Epithelial cell of proximal tubule (primary cell): Measurements from ENCODE around the gene AOPEP. TPM values are rescaled to one million over a fixed set of nuclear protein-coding genes. Genes with fewer than 3 reads are reported as not detected.

ENCODE experiments used
- DNase-seq: peaks from one replicate; pipeline ENCODE4 v3.0.0-alpha.2; 2011; ENCODE audit warnings: low read depth
- H3K4me3 ChIP-seq: 2 replicates; pipeline ENCODE4 v1.5.1; 2011; ENCODE audit warnings: low read depth, mild to moderate bottlenecking, low read length
- total RNA-seq: library from RNA; depleted of rRNA; stranded (reverse); fragments of >200 nt; gene quantifications from 2 replicates; pipeline ENCODE4 v1.2.3, GENCODE V29; 2015
- TF ChIP-seq, protein P1 (sequence below): conservative IDR thresholded peaks from 2 replicates; pipeline ENCODE4 v1.5.1; 2012; ENCODE audit warnings: low read depth, mild to moderate bottlenecking, low read length

AOPEP gene
- total RNA-seq, 1 donor from 2014 or later: 27.0 TPM

DNA sequence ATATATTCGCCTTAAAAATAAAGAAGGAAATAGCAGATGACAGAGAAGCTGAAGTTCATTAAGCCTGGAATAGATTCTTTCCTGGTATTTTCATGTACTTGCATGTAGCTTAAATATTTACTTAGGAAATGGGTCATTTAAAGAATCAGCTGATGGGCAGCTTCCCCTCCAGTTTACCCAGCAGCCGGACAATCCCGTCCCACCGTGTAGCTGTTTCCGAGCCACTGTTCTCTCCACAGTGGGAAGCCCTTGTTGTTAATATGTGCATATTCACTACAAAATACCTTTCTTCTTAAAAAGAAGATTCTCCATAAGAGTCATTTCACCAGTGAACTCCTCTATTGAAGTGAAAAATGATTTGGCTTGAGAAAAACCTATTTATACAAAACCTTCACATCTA lies 404.0 kb downstream of the AOPEP start:
- TF ChIP-seq, protein P1, sequence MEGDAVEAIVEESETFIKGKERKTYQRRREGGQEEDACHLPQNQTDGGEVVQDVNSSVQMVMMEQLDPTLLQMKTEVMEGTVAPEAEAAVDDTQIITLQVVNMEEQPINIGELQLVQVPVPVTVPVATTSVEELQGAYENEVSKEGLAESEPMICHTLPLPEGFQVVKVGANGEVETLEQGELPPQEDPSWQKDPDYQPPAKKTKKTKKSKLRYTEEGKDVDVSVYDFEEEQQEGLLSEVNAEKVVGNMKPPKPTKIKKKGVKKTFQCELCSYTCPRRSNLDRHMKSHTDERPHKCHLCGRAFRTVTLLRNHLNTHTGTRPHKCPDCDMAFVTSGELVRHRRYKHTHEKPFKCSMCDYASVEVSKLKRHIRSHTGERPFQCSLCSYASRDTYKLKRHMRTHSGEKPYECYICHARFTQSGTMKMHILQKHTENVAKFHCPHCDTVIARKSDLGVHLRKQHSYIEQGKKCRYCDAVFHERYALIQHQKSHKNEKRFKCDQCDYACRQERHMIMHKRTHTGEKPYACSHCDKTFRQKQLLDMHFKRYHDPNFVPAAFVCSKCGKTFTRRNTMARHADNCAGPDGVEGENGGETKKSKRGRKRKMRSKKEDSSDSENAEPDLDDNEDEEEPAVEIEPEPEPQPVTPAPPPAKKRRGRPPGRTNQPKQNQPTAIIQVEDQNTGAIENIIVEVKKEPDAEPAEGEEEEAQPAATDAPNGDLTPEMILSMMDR: no peak

DNA sequence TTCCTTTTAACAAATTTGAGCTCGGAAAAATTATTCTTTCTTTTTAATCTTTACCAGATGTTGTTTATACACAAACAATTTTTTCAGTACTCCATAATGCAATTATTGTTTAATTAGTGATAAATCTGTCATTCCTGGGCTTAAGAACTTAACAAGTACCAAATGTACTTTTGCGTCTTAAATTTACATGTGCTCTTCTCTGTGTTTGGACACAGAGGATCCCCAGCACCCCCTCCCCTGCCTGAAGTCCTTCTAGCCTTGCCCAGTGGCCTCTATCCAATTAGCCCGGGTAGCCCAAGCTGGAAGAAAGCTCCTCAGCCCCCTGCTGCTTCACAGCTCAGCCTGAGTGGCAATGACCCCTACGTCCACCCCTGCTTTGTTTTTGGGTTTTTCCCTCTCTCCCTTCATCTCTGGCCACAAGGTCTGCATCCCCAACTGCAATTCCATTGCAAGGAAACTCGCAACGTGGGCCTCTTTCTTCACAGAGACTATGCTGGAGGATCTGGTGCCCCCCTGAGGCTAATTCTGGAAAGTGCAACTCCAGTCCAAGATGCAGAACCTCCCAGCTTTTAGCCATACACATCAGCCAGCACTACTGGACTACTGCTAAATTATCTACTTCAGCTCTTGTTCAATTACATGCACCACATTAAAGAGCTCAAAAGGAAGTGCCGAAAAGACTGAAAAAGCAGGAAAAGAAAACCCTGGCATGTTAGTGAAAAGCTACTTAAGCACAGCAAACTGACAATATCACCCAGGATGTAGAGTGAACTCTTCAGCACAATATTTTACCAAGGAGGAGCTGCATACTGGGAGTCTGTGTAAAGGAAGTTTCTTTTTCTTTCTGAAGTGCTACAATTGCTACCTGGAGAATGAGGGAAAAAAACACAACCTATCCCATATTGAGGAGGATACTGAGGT lies 404.8 kb downstream of the AOPEP start:
- no peak for DNase-seq
- no peak overlapping the region for H3K4me3 ChIP-seq
- TF ChIP-seq, protein P1: peak; percentile 95

More for the DNA sequence above, 404.0 kb downstream of the AOPEP start:
- H3K4me3 ChIP-seq: no peak overlapping the region
- DNase-seq: no peak

DNA sequence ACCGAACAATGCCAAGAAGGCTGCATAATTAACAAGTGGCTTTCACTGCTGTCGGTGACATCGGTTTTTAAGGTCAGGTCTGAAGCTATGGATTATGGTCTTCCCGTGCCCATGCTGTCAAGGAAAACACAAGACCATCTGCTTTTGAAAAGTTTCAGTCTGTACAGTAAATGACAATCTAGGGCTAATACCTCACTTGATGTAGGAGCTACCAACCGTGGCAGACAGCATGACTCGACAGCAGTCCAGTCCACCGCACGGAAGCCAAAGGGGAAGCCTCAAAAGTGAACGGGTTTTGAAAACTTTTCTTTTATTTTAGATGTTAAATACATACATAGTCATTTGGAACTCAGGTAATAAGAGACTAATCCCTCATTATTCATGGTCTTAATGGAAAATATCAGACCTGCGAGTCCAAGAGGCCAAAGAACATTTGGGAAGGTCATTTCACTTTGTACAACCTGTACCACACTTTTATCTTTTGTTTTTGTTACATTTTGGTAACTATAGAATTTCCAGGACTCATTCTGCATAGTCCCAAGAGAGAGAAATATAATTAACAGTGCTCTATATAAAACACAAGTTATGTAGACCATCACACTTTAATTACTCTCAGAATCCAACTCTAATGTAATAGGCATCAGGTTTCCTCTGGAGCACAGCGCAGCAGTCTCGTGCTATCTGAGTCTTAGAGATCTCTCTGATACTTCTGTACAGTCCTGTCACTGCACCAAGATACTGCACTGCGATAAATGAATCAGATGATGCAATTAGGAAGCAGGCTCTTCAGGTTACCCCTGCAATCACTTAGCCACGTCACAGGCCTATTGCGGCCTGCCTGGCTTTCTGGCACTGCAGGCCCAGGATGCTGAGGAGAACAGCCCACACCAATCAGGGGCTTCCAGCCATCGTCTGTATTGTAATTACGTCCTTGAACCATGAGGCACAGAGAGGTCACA lies 406.1 kb downstream of the AOPEP start:
- TF ChIP-seq, protein P1: no peak
- DNase-seq: no peak
- no peak overlapping the region for H3K4me3 ChIP-seq

DNA sequence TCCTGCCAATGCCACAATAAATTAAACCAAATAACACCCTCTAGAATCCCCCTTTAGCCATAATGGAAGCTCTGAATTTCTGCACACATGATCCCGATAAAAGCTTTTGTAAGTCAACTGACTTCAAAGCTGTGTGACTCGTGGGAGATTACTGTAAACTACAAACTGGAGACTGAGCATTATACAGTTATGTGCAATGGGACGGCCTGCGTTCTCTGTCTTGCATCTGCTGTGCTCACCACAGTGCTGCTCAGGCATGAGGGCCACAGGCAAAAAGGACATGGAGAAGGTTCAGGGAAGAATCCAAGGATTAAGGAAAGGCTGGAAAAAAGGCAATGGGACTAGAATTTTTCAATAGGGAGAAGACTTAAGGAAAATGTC lies 406.8 kb downstream of the AOPEP start:
- H3K4me3 ChIP-seq: no peak overlapping the region
- TF ChIP-seq, protein P1: no peak
- no peak for DNase-seq

DNA sequence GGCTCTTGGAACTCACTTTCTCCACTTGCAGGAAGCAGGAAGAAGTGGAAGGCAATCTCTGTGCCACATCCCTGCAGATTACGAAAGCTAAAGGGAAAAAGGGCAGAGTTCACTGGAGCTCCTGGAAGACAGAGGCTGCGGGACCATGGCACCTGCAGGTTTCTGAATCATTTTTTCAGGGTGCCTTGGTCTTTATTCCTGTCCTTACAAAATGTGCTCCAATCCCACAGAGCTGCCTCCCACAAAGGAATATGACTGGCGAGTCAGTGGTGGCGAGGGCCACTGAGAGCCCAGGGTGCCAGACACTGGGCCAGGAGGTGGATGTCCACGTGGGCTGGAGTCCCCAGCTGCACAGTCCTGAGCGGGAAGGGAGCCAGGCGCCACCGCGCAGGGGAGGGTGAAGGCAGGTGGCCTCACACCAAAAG lies 408.0 kb downstream of the AOPEP start:
- TF ChIP-seq, protein P1: no peak
- no peak overlapping the region for H3K4me3 ChIP-seq
- DNase-seq: no peak

DNA sequence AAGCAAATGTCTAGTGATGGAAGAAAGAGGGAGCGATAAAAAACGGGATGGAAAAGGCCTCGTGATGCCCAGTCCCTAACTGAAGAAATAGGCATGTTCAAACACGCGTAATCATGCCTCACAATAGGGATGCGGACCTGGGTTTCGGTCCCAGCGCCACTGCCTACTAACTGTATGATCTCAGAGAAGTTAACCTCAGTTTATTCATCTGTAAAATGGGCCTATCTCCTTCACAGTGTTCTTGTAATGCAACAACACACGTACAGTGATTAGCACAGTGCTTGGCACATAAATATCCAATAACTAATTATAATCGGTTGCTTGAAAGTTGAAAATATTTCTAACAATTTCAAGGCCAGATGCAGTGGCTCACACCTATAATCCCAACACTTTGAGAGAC lies 409.3 kb downstream of the AOPEP start:
- no peak for DNase-seq
- no peak overlapping the region for H3K4me3 ChIP-seq
- TF ChIP-seq, protein P1: no peak

Other genes starting within 250 kb of the AOPEP start
- gene PCAT7, start 171.6 kb upstream of the AOPEP start, total RNA-seq: not detected in 2 replicates
- not detected in 2 replicates for gene FBP2, start 132.9 kb upstream of the AOPEP start, total RNA-seq
- gene FBP1, start 87.2 kb upstream of the AOPEP start, total RNA-seq: 1.6 and 2.9 TPM in 2 replicates